Activated naive CD8-positive, alpha-beta T cell treated with anti-CD3 and anti-CD28 coated beads, Interleukin-2, amount 10 ng/mL, durations not matched to agents 7 days and 5 days (primary cell): Measurements from ENCODE around the gene TINAG. TPM values are rescaled to one million over a fixed set of nuclear protein-coding genes. Genes with fewer than 3 reads are reported as not detected.

Experiments
- ATAC-seq: fragments of 150-1000 bp; cut with Tn5 transposase; one replicate; pipeline ENCODE4 v1.10.0; 2021; ENCODE audit warnings: low read depth, moderate library complexity
- POLR2A ChIA-PET: fragments of 350-600 bp; sonication (Branson Sonifier 250); formaldehyde crosslinking; loops from one replicate; lab custom pipeline; 2021; ENCODE audit warnings: antibody characterized with exemption; lab: Charles Lee
- DNase-seq: peaks from one replicate; pipeline ENCODE4 v3.0.0; 2021
- H3K27ac Mint-ChIP-seq: one replicate; pipeline ENCODE4 v1.8.0; 2022; ENCODE audit warnings: mild to moderate bottlenecking, mixed read lengths
- H3K27me3 Mint-ChIP-seq: one replicate; pipeline ENCODE4 v1.8.0; 2022; ENCODE audit warnings: mild to moderate bottlenecking, moderate library complexity, mixed read lengths
- H3K36me3 Mint-ChIP-seq: one replicate; pipeline ENCODE4 v1.8.0; 2021; ENCODE audit warnings: mild to moderate bottlenecking, mixed read lengths
- H3K4me1 Mint-ChIP-seq: one replicate; pipeline ENCODE4 v1.8.0; 2021; ENCODE audit warnings: mixed read lengths
- H3K4me3 Mint-ChIP-seq: one replicate; pipeline ENCODE4 v1.8.0; 2022; ENCODE audit warnings: mild to moderate bottlenecking, moderate library complexity, mixed read lengths
- H3K9me3 Mint-ChIP-seq: one replicate; pipeline ENCODE4 v1.8.0; 2021; ENCODE audit warnings: mixed read lengths
- total RNA-seq, 2 experiments: library from RNA; stranded (reverse); gene quantifications; one replicate each; pipeline ENCODE4 v1.2.3, GENCODE V29; 2021

Gene TINAG
- not detected for total RNA-seq

GRCh38 chr6:54308289-54308985, at the start of gene TINAG:
Gene TINAG, plus strand, starts transcription at chr6:54308441. Its CDS starts 110 bp downstream, at chr6:54308551.
- Mint-ChIP-seq H3K9me3 (no peaks in the 10 kb centered on the region), H3K4me1 (no peaks in the 10 kb centered on the region), H3K36me3 (no peaks in the 10 kb centered on the region), H3K27me3 (no peaks in the 10 kb centered on the region), H3K4me3 (no peak within 1 kb of the TSS), H3K27ac (no peak within 1 kb of the TSS)
- POLR2A ChIA-PET, result no interaction called here
- no peak for ATAC-seq
- no peak for DNase-seq

- Mint-ChIP-seq H3K9me3 (no peaks in the 10 kb centered on the region), H3K27me3 (peaks cover 2% of the 10 kb centered on the region), H3K27ac (no peak overlapping the region), H3K36me3 (no peaks in the 10 kb centered on the region), H3K4me3 (no peak overlapping the region), H3K4me1 (no peaks in the 10 kb centered on the region)
- POLR2A ChIA-PET, result no interaction called here
- DNase-seq, result no peak
- no peak for ATAC-seq
Measured at GRCh38 chr6:54260025-54260424, 48.2 kb upstream of the TINAG start.

- H3K27ac Mint-ChIP-seq, result no peak overlapping the region
- no peak for ATAC-seq
Measured at GRCh38 chr6:54262499-54262898, 45.7 kb upstream of the TINAG start.

GRCh38 chr6:54262971-54263370, 45.3 kb upstream of the TINAG start:
- Mint-ChIP-seq H3K27ac (no peak overlapping the region), H3K27me3 (peaks cover 2% of the 10 kb centered on the region), H3K9me3 (no peaks in the 10 kb centered on the region), H3K36me3 (no peaks in the 10 kb centered on the region), H3K4me3 (no peak overlapping the region), H3K4me1 (no peaks in the 10 kb centered on the region)
- ATAC-seq, result no peak
- DNase-seq, result no peak
- POLR2A ChIA-PET, result no interaction called here

More at GRCh38 chr6:54262499-54262898, 45.7 kb upstream of the TINAG start:
- no peak overlapping the region for H3K4me3 Mint-ChIP-seq
- no peak for DNase-seq
- POLR2A ChIA-PET, result no interaction called here
- H3K9me3 Mint-ChIP-seq, result no peaks in the 10 kb centered on the region
- H3K27me3 Mint-ChIP-seq, result peaks cover 2% of the 10 kb centered on the region
- H3K36me3 Mint-ChIP-seq, result no peaks in the 10 kb centered on the region
- H3K4me1 Mint-ChIP-seq, result no peaks in the 10 kb centered on the region

- ATAC-seq, result no peak
- POLR2A ChIA-PET, result no interaction called here
- Mint-ChIP-seq H3K9me3 (no peaks in the 10 kb centered on the region), H3K36me3 (no peaks in the 10 kb centered on the region), H3K4me1 (no peaks in the 10 kb centered on the region), H3K27ac (no peak overlapping the region), H3K27me3 (peaks cover 2% of the 10 kb centered on the region), H3K4me3 (no peak overlapping the region)
- DNase-seq, result no peak
Measured at GRCh38 chr6:54264581-54265272, 43.5 kb upstream of the TINAG start.

GRCh38 chr6:54266400-54266923, 41.8 kb upstream of the TINAG start:
- POLR2A ChIA-PET, result no interaction called here
- Mint-ChIP-seq H3K36me3 (no peaks in the 10 kb centered on the region), H3K4me1 (no peaks in the 10 kb centered on the region), H3K4me3 (no peak overlapping the region), H3K27me3 (no peaks in the 10 kb centered on the region), H3K27ac (no peak overlapping the region), H3K9me3 (no peaks in the 10 kb centered on the region)
- DNase-seq (no peak), ATAC-seq (no peak)

- H3K4me3 Mint-ChIP-seq, result no peak overlapping the region
- no peak for DNase-seq
- no peak for ATAC-seq
- H3K27me3 Mint-ChIP-seq, result no peaks in the 10 kb centered on the region
- H3K4me1 Mint-ChIP-seq, result no peaks in the 10 kb centered on the region
- H3K36me3 Mint-ChIP-seq, result no peaks in the 10 kb centered on the region
- POLR2A ChIA-PET, result no interaction called here
- H3K27ac Mint-ChIP-seq, result no peak overlapping the region
- H3K9me3 Mint-ChIP-seq, result no peaks in the 10 kb centered on the region
Measured at GRCh38 chr6:54267798-54268197, 40.4 kb upstream of the TINAG start.

GRCh38 chr6:54273214-54273820, 34.9 kb upstream of the TINAG start:
- Mint-ChIP-seq H3K9me3 (no peaks in the 10 kb centered on the region), H3K27ac (no peak overlapping the region), H3K4me1 (no peaks in the 10 kb centered on the region), H3K4me3 (no peak overlapping the region), H3K36me3 (no peaks in the 10 kb centered on the region), H3K27me3 (no peaks in the 10 kb centered on the region)
- ATAC-seq (no peak), DNase-seq (no peak)
- POLR2A ChIA-PET, result no interaction called here

GRCh38 chr6:54274383-54274782, 33.9 kb upstream of the TINAG start:
- no peaks in the 10 kb centered on the region for H3K36me3 Mint-ChIP-seq
- no peak for DNase-seq
- no peak overlapping the region for H3K27ac Mint-ChIP-seq
- POLR2A ChIA-PET, result no interaction called here
- H3K27me3 Mint-ChIP-seq, result no peaks in the 10 kb centered on the region
- no peak for ATAC-seq
- no peaks in the 10 kb centered on the region for H3K9me3 Mint-ChIP-seq
- H3K4me1 Mint-ChIP-seq, result no peaks in the 10 kb centered on the region
- no peak overlapping the region for H3K4me3 Mint-ChIP-seq

- Mint-ChIP-seq H3K27me3 (no peaks in the 10 kb centered on the region), H3K4me3 (no peak overlapping the region), H3K36me3 (no peaks in the 10 kb centered on the region), H3K27ac (no peak overlapping the region), H3K4me1 (no peaks in the 10 kb centered on the region), H3K9me3 (no peaks in the 10 kb centered on the region)
- ATAC-seq (no peak), DNase-seq (no peak)
- POLR2A ChIA-PET, result no interaction called here
Measured at GRCh38 chr6:54282186-54282585, 26.1 kb upstream of the TINAG start.

- no peak for DNase-seq
- ATAC-seq, result no peak
- POLR2A ChIA-PET, result no interaction called here
- no peaks in the 10 kb centered on the region for H3K27me3 Mint-ChIP-seq
- no peak overlapping the region for H3K4me3 Mint-ChIP-seq
- H3K4me1 Mint-ChIP-seq, result no peaks in the 10 kb centered on the region
- no peak overlapping the region for H3K27ac Mint-ChIP-seq
- H3K9me3 Mint-ChIP-seq, result no peaks in the 10 kb centered on the region
- no peaks in the 10 kb centered on the region for H3K36me3 Mint-ChIP-seq
Measured at GRCh38 chr6:54284161-54284860, 23.9 kb upstream of the TINAG start.

- POLR2A ChIA-PET, result no interaction called here
- no peaks in the 10 kb centered on the region for H3K9me3 Mint-ChIP-seq
- DNase-seq (no peak), ATAC-seq (no peak)
- no peak overlapping the region for H3K4me3 Mint-ChIP-seq
- H3K27me3 Mint-ChIP-seq, result no peaks in the 10 kb centered on the region
- no peak overlapping the region for H3K27ac Mint-ChIP-seq
- no peaks in the 10 kb centered on the region for H3K4me1 Mint-ChIP-seq
- H3K36me3 Mint-ChIP-seq, result no peaks in the 10 kb centered on the region
Measured at GRCh38 chr6:54285595-54285994, 22.6 kb upstream of the TINAG start.

- Mint-ChIP-seq H3K27me3 (no peaks in the 10 kb centered on the region), H3K36me3 (no peaks in the 10 kb centered on the region), H3K4me3 (no peak overlapping the region), H3K9me3 (no peaks in the 10 kb centered on the region), H3K4me1 (no peaks in the 10 kb centered on the region), H3K27ac (no peak overlapping the region)
- no peak for ATAC-seq
- POLR2A ChIA-PET, result no interaction called here
- DNase-seq, result no peak
Measured at GRCh38 chr6:54286141-54286540, 22.1 kb upstream of the TINAG start.
